MM.1S (cell line): ENCODE measurements around the gene UCN3.

ENCODE experiments used
- CTCF ChIP-seq: fragments of 300-600 bp; sonication (generic); IDR thresholded peaks from 2 replicates; pipeline ENCODE4 v1.5.1; 2016; ENCODE audit warnings: antibody characterized with exemption, low read length, mixed read lengths
- EZH2 ChIP-seq: fragments of 300-600 bp; sonication (generic); optimal IDR thresholded peaks from 2 replicates; pipeline ENCODE3; 2017; ENCODE audit warnings: low read depth, mild to moderate bottlenecking, antibody characterized with exemption, low read length, mixed read lengths
- EZH2phosphoT487 ChIP-seq: fragments of 300-600 bp; sonication (generic); IDR thresholded peaks from 2 replicates; pipeline ENCODE4 v1.6.1; 2018; ENCODE audit warnings: antibody characterized with exemption, low read length

- no peak for TF ChIP-seq CTCF
- no peak for TF ChIP-seq EZH2
- no peak for TF ChIP-seq EZH2phosphoT487
Measured at GRCh38 chr10:5419466-5420094, 54.8 kb downstream of the UCN3 start.
